ENCODE data around the gene UBE2Z.

DNA sequence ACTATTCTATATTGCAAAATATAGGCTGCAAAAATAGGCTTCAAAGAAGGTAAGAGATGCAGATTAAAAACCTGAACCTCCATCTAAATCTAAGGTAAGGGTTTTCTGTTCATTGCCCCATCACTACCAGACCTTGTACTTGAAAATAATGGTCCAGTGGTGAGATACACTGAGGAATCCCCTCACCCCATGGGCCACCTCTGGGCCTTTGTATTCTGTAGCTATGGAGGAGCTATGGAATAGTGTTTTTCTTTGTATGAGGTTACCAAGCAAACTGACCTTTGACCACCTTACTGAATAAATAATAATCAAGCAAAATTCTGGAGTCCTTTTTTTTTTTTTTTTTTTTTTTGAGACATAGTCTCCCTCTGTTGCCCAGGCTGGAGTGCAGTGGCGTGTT, 4.8 kb upstream of the UBE2Z start:
- TF ChIP-seq RFX5 (IDR thresholded peaks at IDR 0.05; ENCODE audit: low read depth, low read length) (no peak), POLR2A (IDR thresholded peaks at IDR 0.05; ENCODE audit: low read depth, low read length) (no peak)
- TF ChIP-seq, protein P1, sequence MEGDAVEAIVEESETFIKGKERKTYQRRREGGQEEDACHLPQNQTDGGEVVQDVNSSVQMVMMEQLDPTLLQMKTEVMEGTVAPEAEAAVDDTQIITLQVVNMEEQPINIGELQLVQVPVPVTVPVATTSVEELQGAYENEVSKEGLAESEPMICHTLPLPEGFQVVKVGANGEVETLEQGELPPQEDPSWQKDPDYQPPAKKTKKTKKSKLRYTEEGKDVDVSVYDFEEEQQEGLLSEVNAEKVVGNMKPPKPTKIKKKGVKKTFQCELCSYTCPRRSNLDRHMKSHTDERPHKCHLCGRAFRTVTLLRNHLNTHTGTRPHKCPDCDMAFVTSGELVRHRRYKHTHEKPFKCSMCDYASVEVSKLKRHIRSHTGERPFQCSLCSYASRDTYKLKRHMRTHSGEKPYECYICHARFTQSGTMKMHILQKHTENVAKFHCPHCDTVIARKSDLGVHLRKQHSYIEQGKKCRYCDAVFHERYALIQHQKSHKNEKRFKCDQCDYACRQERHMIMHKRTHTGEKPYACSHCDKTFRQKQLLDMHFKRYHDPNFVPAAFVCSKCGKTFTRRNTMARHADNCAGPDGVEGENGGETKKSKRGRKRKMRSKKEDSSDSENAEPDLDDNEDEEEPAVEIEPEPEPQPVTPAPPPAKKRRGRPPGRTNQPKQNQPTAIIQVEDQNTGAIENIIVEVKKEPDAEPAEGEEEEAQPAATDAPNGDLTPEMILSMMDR (conservative IDR thresholded peaks at IDR 0.05; ENCODE audit: low read depth, low read length): no peak

All from IMR-90 (cell line).